Activated gamma-delta T cell (primary cell): ENCODE measurements around the gene CDC42EP4.
"Not testable (repeated sequence)": the region's sequence is repeated elsewhere in the genome, so short reads cannot be mapped to it uniquely, and the experiment has no call there.

Experiments
- DNase-seq: peaks from one replicate; lab custom pipeline; 2025; lab: John Stamatoyannopoulos, UW

CDC42EP4 gene

GRCh38 chr17:73280191-73280590, 31.6 kb downstream of the CDC42EP4 start:
- no peak for DNase-seq

GRCh38 chr17:73279704-73280103, 32.1 kb downstream of the CDC42EP4 start:
- DNase-seq, result no peak

- DNase-seq, result no peak
Measured at GRCh38 chr17:73278465-73279453, 33.0 kb downstream of the CDC42EP4 start.

- no peak for DNase-seq
Measured at GRCh38 chr17:73278049-73278464, 33.7 kb downstream of the CDC42EP4 start.

GRCh38 chr17:73274490-73274889, 37.3 kb downstream of the CDC42EP4 start:
- DNase-seq, result no peak

- no peak for DNase-seq
Measured at GRCh38 chr17:73272906-73273218, 38.9 kb downstream of the CDC42EP4 start.

- DNase-seq, result no peak
Measured at GRCh38 chr17:73271072-73271471, 40.7 kb downstream of the CDC42EP4 start.

- no peak for DNase-seq
Measured at GRCh38 chr17:73269791-73270190, 42.0 kb downstream of the CDC42EP4 start.

- no peak for DNase-seq
Measured at GRCh38 chr17:73269329-73269615, 42.5 kb downstream of the CDC42EP4 start.

- no peak for DNase-seq
Measured at GRCh38 chr17:73268582-73269328, 43.0 kb downstream of the CDC42EP4 start.

- DNase-seq, result no peak
Measured at GRCh38 chr17:73267648-73268537, 43.9 kb downstream of the CDC42EP4 start.

GRCh38 chr17:73266796-73267195, 45.0 kb downstream of the CDC42EP4 start:
- DNase-seq, result no peak

GRCh38 chr17:73265646-73266640, 45.9 kb downstream of the CDC42EP4 start:
- no peak for DNase-seq

- not testable (repeated sequence) for DNase-seq
Measured at GRCh38 chr17:73264448-73264847, 47.4 kb downstream of the CDC42EP4 start.

- DNase-seq, result no peak
Measured at GRCh38 chr17:73262676-73263642, 48.8 kb downstream of the CDC42EP4 start.

GRCh38 chr17:73261952-73262675, 49.7 kb downstream of the CDC42EP4 start:
- DNase-seq, result no peak

GRCh38 chr17:73261617-73261951, 50.2 kb downstream of the CDC42EP4 start, which contains the start of gene CPSF4L:
Gene CPSF4L, minus strand, starts transcription at chr17:73261880. Its CDS starts 62 bp downstream, at chr17:73261818.
- no peak for DNase-seq

GRCh38 chr17:73257516-73257915, 54.3 kb downstream of the CDC42EP4 start:
- DNase-seq, result no peak

GRCh38 chr17:73256220-73256619, 55.6 kb downstream of the CDC42EP4 start:
- no peak for DNase-seq
